LNCAP (cell line): Measurements from ENCODE around the gene NFKBIA.

Experiments
- TF ChIP-seq, protein P1 (sequence below): fragments of 450-650 bp; IDR thresholded peaks from 2 replicates; pipeline ENCODE4 v1.5.1; 2017; ENCODE audit warnings: mild to moderate bottlenecking

The NFKBIA gene

DNA sequence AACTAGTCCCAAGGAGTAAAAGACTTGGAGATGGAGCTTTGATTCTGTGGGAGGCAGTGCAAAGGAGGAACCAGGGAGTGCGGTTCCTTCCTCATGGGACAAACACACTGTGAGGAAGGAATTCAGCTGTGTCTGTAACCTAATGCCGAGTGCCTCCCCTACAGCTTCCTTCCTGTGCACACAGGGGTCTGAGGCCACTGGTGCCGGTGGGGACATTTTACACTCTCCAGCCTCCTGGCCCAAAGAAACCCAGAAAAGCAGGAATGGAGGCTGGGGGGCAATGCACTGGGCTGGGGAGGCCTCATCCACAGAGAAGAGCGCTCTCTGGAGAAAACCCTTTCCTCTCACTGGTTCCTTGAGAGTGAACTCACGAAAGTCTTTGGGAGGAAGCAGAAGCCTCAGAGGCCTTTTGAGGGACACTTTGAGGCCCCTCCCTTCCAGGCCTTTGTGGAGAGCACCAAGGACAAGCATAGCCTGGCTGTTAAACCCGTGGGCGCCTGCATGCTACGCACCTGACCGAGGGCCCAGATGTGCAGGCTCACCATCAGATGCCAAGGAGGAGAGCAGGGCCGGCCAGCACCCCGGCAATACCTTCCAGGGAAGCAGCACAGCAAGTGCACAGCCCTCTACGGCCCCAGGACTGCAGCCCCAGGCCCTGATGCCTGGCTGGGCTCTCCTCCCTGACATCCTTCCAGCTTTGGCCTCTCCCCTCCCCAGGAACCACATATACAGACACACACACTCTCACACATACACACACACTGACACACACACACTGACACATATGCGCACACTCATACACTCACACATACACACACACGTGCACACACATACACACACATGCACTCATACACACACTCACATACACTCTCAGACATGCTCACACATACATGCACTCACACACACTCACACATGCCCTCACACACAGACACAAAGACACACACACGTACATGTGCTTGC, 52.0 kb downstream of the NFKBIA start:
- TF ChIP-seq, protein P1, sequence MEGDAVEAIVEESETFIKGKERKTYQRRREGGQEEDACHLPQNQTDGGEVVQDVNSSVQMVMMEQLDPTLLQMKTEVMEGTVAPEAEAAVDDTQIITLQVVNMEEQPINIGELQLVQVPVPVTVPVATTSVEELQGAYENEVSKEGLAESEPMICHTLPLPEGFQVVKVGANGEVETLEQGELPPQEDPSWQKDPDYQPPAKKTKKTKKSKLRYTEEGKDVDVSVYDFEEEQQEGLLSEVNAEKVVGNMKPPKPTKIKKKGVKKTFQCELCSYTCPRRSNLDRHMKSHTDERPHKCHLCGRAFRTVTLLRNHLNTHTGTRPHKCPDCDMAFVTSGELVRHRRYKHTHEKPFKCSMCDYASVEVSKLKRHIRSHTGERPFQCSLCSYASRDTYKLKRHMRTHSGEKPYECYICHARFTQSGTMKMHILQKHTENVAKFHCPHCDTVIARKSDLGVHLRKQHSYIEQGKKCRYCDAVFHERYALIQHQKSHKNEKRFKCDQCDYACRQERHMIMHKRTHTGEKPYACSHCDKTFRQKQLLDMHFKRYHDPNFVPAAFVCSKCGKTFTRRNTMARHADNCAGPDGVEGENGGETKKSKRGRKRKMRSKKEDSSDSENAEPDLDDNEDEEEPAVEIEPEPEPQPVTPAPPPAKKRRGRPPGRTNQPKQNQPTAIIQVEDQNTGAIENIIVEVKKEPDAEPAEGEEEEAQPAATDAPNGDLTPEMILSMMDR: no peak

GRCh38 chr14:35351897-35352273, 52.7 kb downstream of the NFKBIA start:
- TF ChIP-seq, protein P1: no peak
